Endothelial cell of umbilical vein (primary cell): ENCODE results near the gene GDF11. TPM values are rescaled to one million over a fixed set of nuclear protein-coding genes. Genes with fewer than 3 reads are reported as not detected.
A peak's percentile ranks its signal among the peaks of the same experiment; 100 is the strongest.

ENCODE experiments used
- BruUV-seq: library from RNA; stranded (reverse); fragments of 400-500 nt; replicated peaks from 2 replicates; lab custom pipeline; 2021; lab: Mats Ljungman, UMichigan
- CTCF ChIA-PET: fragments of 300-600, 350-600 bp; sonication (Branson Sonifier 250); formaldehyde crosslinking; loops from one replicate; lab custom pipeline; 2021; ENCODE audit warnings: antibody characterized with exemption, inconsistent platforms; lab: Charles Lee
- POLR2A ChIA-PET: fragments of 300-600, 350-600 bp; sonication (Branson Sonifier 250); formaldehyde crosslinking; loops from one replicate; lab custom pipeline; 2021; ENCODE audit warnings: antibody characterized with exemption, inconsistent platforms; lab: Charles Lee
- DNase-seq: peaks from one replicate; pipeline ENCODE4 v3.0.0-alpha.2; 2011; ENCODE audit warnings: low read depth, low spot score
- FAIRE-seq: peaks from 2 replicates; lab custom pipeline; 2011; peaks lifted over from hg19 to GRCh38; lab: Jason Lieb, UNC
- H2AFZ ChIP-seq: 2 replicates; pipeline ENCODE4 v1.6.0; 2012; ENCODE audit warnings: low read depth, low read length, control low read depth, inconsistent platforms
- H3K27ac ChIP-seq: 2 replicates; pipeline ENCODE4 v1.5.1; 2011; ENCODE audit warnings: low read depth, mild to moderate bottlenecking, control low read depth, low read length, moderate library complexity; ENCODE audit not compliant: insufficient read depth
- H3K27me3 ChIP-seq, 2 experiments: 2 replicates each; pipeline versions ENCODE4 v1.6.0 to v1.6.1; 2011; ENCODE audit warnings: low read length in 2 of 2, mixed read lengths in 1 of 2; ENCODE audit not compliant: control insufficient read depth in 2 of 2, insufficient read depth in 2 of 2
- H3K36me3 ChIP-seq, 2 experiments: 2 replicates in 1 of 2; 3 replicates in 1 of 2; pipeline ENCODE4 v1.5.1; 2011; ENCODE audit warnings: low read length in 2 of 2, mild to moderate bottlenecking in 1 of 2, moderate library complexity in 1 of 2; ENCODE audit not compliant: control insufficient read depth in 2 of 2, insufficient read depth in 2 of 2; ENCODE audit errors: extremely low read depth in 1 of 2
- H3K4me1 ChIP-seq: 3 replicates; pipeline ENCODE4 v1.5.1; 2011; ENCODE audit warnings: mild to moderate bottlenecking, low read length; ENCODE audit not compliant: control insufficient read depth, insufficient read depth; ENCODE audit errors: extremely low read depth
- H3K4me2 ChIP-seq: 2 replicates; pipeline ENCODE4 v1.6.1; 2011; ENCODE audit warnings: low read length, control low read depth, mixed read lengths; ENCODE audit not compliant: insufficient read depth
- H3K4me3 ChIP-seq, 3 experiments: fragments of 200-600 bp in 1 of 3; sonication (generic), shearing (Covaris generic) in 1 of 3; replicated peaks in 1 of 3; 2 replicates each; pipeline ENCODE4 v1.5.1; 2011 to 2016; ENCODE audit warnings: control low read depth in 3 of 3, low read length in 3 of 3, mild to moderate bottlenecking in 2 of 3, inconsistent platforms in 1 of 3, low read depth in 1 of 3, moderate library complexity in 1 of 3; ENCODE audit not compliant: insufficient read depth in 1 of 3
- H3K79me2 ChIP-seq: 2 replicates; pipeline ENCODE4 v1.6.0; 2012; ENCODE audit warnings: low read length, inconsistent platforms; ENCODE audit not compliant: control insufficient read depth, insufficient read depth
- H3K9ac ChIP-seq: replicated peaks from 2 replicates; pipeline ENCODE3; 2011; ENCODE audit warnings: low read length, control low read depth; ENCODE audit not compliant: insufficient read depth; ENCODE audit errors: extremely low read depth
- H3K9me1 ChIP-seq: replicated peaks from 3 replicates; pipeline ENCODE4 v1.6.0; 2011; ENCODE audit warnings: mild to moderate bottlenecking, low read length; ENCODE audit not compliant: control insufficient read depth, insufficient read depth; ENCODE audit errors: extremely low read depth
- H3K9me3 ChIP-seq: replicated peaks from 2 replicates; pipeline ENCODE4 v1.5.1; 2012; ENCODE audit warnings: low read length, inconsistent platforms; ENCODE audit not compliant: control insufficient read depth, insufficient read depth
- H4K20me1 ChIP-seq: replicated peaks from 2 replicates; pipeline ENCODE3; 2011; ENCODE audit warnings: mild to moderate bottlenecking, low read length; ENCODE audit not compliant: control insufficient read depth, insufficient read depth; ENCODE audit errors: extremely low read depth
- CTCF ChIP-seq, 2 donors: IDR thresholded peaks; 1 replicate in 1 of 2; 2 replicates in 1 of 2; pipeline ENCODE4 v1.5.1; 2011; ENCODE audit warnings: low read length in 2 of 2, mild to moderate bottlenecking in 2 of 2, moderate library complexity in 2 of 2, control low read depth in 1 of 2, inconsistent platforms in 1 of 2, low read depth in 1 of 2; ENCODE audit not compliant: insufficient read depth in 1 of 2; ENCODE audit errors: extremely low read depth in 1 of 2
- EZH2 ChIP-seq: IDR thresholded peaks from 2 replicates; pipeline ENCODE4 v1.6.1; 2012; ENCODE audit warnings: borderline replicate concordance, low read depth, mild to moderate bottlenecking, moderate library complexity, low read length, inconsistent platforms; ENCODE audit not compliant: severe bottlenecking
- FOS ChIP-seq: IDR thresholded peaks from 2 replicates; pipeline ENCODE4 v1.6.1; 2011; ENCODE audit warnings: mild to moderate bottlenecking, low read length, moderate library complexity, borderline replicate concordance; ENCODE audit not compliant: insufficient read depth
- JUN ChIP-seq: IDR thresholded peaks from 2 replicates; pipeline ENCODE4 v1.6.1; 2011; ENCODE audit warnings: borderline replicate concordance, low read depth; ENCODE audit not compliant: insufficient read length, insufficient read depth
- POLR2A ChIP-seq: IDR thresholded peaks from 2 replicates; pipeline ENCODE4 v1.6.1; 2012; ENCODE audit warnings: low read depth, mild to moderate bottlenecking, control low read depth, low read length
- dilution Hi-C: fragments of 300-500 bp; cut with MboI; formaldehyde crosslinking; loops from one replicate; pipeline ENCODE4 v1.15.0; 2019; ENCODE audit warnings: low sequenced_read_pairs; ENCODE audit not compliant: extremely low pct_ligation_motif_present
- intact Hi-C: fragments of 100-400 bp; cut with micrococcal nuclease; formaldehyde crosslinking; loops from one replicate; pipeline ENCODE4 v1.10.0; 2022
- polyA plus RNA-seq, 4 experiments: library from polyadenylated mRNA; depleted of rRNA in 3 of 4; stranded (reverse) in 3 of 4; unstranded in 1 of 4; fragments of >200 nt; gene quantifications; 2 replicates each; pipeline versions ENCODE4 v1.2.1 to v1.2.3, GENCODE V29; 2011 to 2012; ENCODE audit warnings: missing spikeins in 1 of 4
- total RNA-seq: library from RNA; stranded (reverse); gene quantifications from 2 replicates; pipeline ENCODE4 v1.2.3, GENCODE V29; 2021

GDF11 gene
- total and polyA plus RNA-seq, 2 donors (not counting 3 experiments of a cell fraction or from before 2014, with no cell fraction given), result 10.0 to 18.7 TPM

GRCh38 chr12:55729819-55730818 is 12.8 kb upstream of the GDF11 start:
- BruUV-seq, result TSS peak; percentile 65
- Histone ChIP-seq H3K9me3 (no peaks in the 10 kb centered on the region), H3K36me3 (peaks cover 7 to 15% of the 10 kb centered on the region in 2 experiments), H3K9me1 (no peaks in the 10 kb centered on the region), H3K79me2 (peaks cover 30% of the 10 kb centered on the region), H3K9ac (peak overlapping the region; percentile 94), H2AFZ (peak overlapping the region; percentile 22), H3K27ac (peak overlapping the region; percentile 96), H3K27me3 (no peaks in the 10 kb centered on the region), H3K4me3 (peak overlapping the region; percentile 5 to 89 (median 55)), H3K4me2 (peak overlapping the region; percentile 82), H4K20me1 (no peaks in the 10 kb centered on the region), H3K4me1 (peaks cover 19% of the 10 kb centered on the region)
- dilution Hi-C loops (no loop called here), intact Hi-C loops (loop anchor here (1.0 kb wide), 1 partner anchor 7 kb away; no protein-coding TSS in a partner anchor)
- DNase-seq, result peak; percentile 78
- no peak for FAIRE-seq
- no peak for TF ChIP-seq EZH2
- TF ChIP-seq JUN, result no peak
- peak in 1 of 2 donors; percentile 1 for TF ChIP-seq CTCF (IDR thresholded peaks at IDR 0.05; ENCODE audit: extremely low read depth in 1 of 2, insufficient read depth in 1 of 2, low read depth in 1 of 2, low read length in 2 of 2)
- no peak for TF ChIP-seq FOS
- TF ChIP-seq POLR2A, result peak; percentile 56
- ChIA-PET POLR2A (interaction anchor here (0.6 to 1.8 kb wide), 4 partner anchors 8 to 319 kb away, joined by 3 to 6 read pairs (median 4); partner anchors contain the start of genes ORMDL2, RAB5B and SARNP), CTCF (interaction anchor here (0.7 to 3.0 kb wide), 11 partner anchors 8 to 459 kb away, joined by 3 to 51 read pairs (median 4); partner anchors contain the start of genes BLOC1S1, RDH5 and SMARCC2)
